NCI-H69 (cell line): ENCODE data around the gene POLR2F.

Source experiments
- DNase-seq: peaks from one replicate; lab custom pipeline; 2025; lab: John Stamatoyannopoulos, UW

POLR2F gene

GRCh38 chr22:38006906-38007305 is 53.4 kb downstream of the POLR2F start:
- no peak for DNase-seq

- no peak for DNase-seq
Measured at GRCh38 chr22:38007330-38007902, 53.9 kb downstream of the POLR2F start.

GRCh38 chr22:38009000-38009806 is 55.7 kb downstream of the POLR2F start:
- no peak for DNase-seq

GRCh38 chr22:38012604-38013072 is 59.1 kb downstream of the POLR2F start:
- DNase-seq, result no peak

GRCh38 chr22:38014083-38014482 is 60.6 kb downstream of the POLR2F start:
- DNase-seq, result no peak

GRCh38 chr22:38016182-38017151 is 63.0 kb downstream of the POLR2F start:
- DNase-seq, result peak; percentile 31

- peak; percentile 68 for DNase-seq
Measured at GRCh38 chr22:38017272-38017920, 63.9 kb downstream of the POLR2F start.

- DNase-seq, result no peak
Measured at GRCh38 chr22:38017939-38018885, 64.7 kb downstream of the POLR2F start.
